K562 (cell line): ENCODE measurements around the gene MDN1. TPM values are rescaled to one million over a fixed set of nuclear protein-coding genes. Genes with fewer than 3 reads are reported as not detected.
A peak's percentile ranks its signal among the peaks of the same experiment; 100 is the strongest.

Source experiments
- ATAC-seq: fragments of 200-7000 bp; cut with Tn5 transposase; 3 replicates; pipeline ENCODE4 v1.9.1; 2020; ENCODE audit warnings: moderate library complexity
- BruUV-seq: library from RNA; stranded (reverse); fragments of 400-500 nt; replicated peaks from 2 replicates; lab custom pipeline; 2021; lab: Mats Ljungman, UMichigan
- CTCF ChIA-PET: fragments of 300-600 bp; formaldehyde crosslinking; extraction: SDS; loops from one replicate; lab custom pipeline; 2021; ENCODE audit warnings: low intra/inter-chr PET ratio; lab: Yijun Ruan, JAX
- POLR2A ChIA-PET: fragments of 300-600, 350-650 bp; sonication (Branson Sonifier 250); formaldehyde crosslinking; extraction: SDS; loops from one replicate; lab custom pipeline; 2021; ENCODE audit warnings: antibody characterized with exemption, inconsistent platforms; lab: Yijun Ruan, JAX
- DNase-seq, 4 experiments: peaks; one replicate each; pipeline versions ENCODE4 v3.0.0 to v3.0.0-alpha.2; 2011 to 2018; ENCODE audit warnings: low spot score in 3 of 4, mixed read lengths in 3 of 4; ENCODE audit errors: extremely low read depth in 1 of 4
- FAIRE-seq: peaks from 2 replicates; lab custom pipeline; 2011; peaks lifted over from hg19 to GRCh38; lab: Jason Lieb, UNC
- H2AFZ ChIP-seq: 2 replicates; pipeline ENCODE4 v1.6.0; 2011; ENCODE audit warnings: low read depth, low read length, control low read depth, inconsistent platforms
- H3K27ac ChIP-seq: fragments of 200-600 bp; 3 replicates; pipeline ENCODE4 v1.8.0; 2011; ENCODE audit warnings: low read depth, mild to moderate bottlenecking, control low read depth, inconsistent platforms, low read length, moderate library complexity, mixed read lengths; ENCODE audit errors: extremely low read depth
- H3K27me3 ChIP-seq, 2 experiments: fragments of 300-600 bp in 1 of 2; 2 replicates in 1 of 2; 3 replicates in 1 of 2; pipeline versions ENCODE4 v1.6.0 to v1.8.0; 2011; ENCODE audit warnings: inconsistent platforms in 2 of 2, low read length in 2 of 2, mild to moderate bottlenecking in 1 of 2, mixed read lengths in 1 of 2, moderate library complexity in 1 of 2; ENCODE audit not compliant: control insufficient read depth in 2 of 2, insufficient read depth in 2 of 2
- H3K36me3 ChIP-seq: fragments of 300-600 bp; 3 replicates; pipeline ENCODE4 v1.8.0; 2011; ENCODE audit warnings: mild to moderate bottlenecking, low read length, inconsistent platforms; ENCODE audit not compliant: control insufficient read depth, insufficient read depth
- H3K4me1 ChIP-seq, 2 experiments: fragments of 200-600 bp in 1 of 2; replicated peaks in 1 of 2; 2 replicates in 1 of 2; 3 replicates in 1 of 2; pipeline versions ENCODE4 v1.5.1 to v1.8.0; 2011; ENCODE audit warnings: inconsistent platforms in 2 of 2, low read length in 2 of 2, mild to moderate bottlenecking in 1 of 2, mixed read lengths in 1 of 2, moderate library complexity in 1 of 2; ENCODE audit not compliant: control insufficient read depth in 2 of 2, insufficient read depth in 2 of 2
- H3K4me2 ChIP-seq: 2 replicates; pipeline ENCODE4 v1.6.1; 2011; ENCODE audit warnings: low read length, control low read depth, inconsistent platforms, mixed read lengths; ENCODE audit not compliant: insufficient read depth
- H3K4me3 ChIP-seq: fragments of 200-600 bp; sonication (generic), shearing (Covaris generic); 2 replicates; pipeline ENCODE4 v1.5.1; 2016; ENCODE audit warnings: control low read depth, inconsistent platforms
- H3K79me2 ChIP-seq: fragments of 200-600 bp; 3 replicates; pipeline ENCODE4 v1.8.0; 2011; ENCODE audit warnings: low read length, inconsistent platforms; ENCODE audit not compliant: control insufficient read depth, insufficient read depth
- H3K9ac ChIP-seq, 2 experiments: 2 replicates each; pipeline versions ENCODE4 v1.6.0 to v1.6.1; 2011; ENCODE audit warnings: low read depth in 2 of 2, low read length in 2 of 2, control low read depth in 1 of 2, inconsistent platforms in 1 of 2, mild to moderate bottlenecking in 1 of 2, mixed read lengths in 1 of 2; ENCODE audit not compliant: insufficient read depth in 1 of 2
- H3K9me1 ChIP-seq: one replicate; pipeline ENCODE4 v1.6.0; 2011; ENCODE audit warnings: inconsistent platforms, mild to moderate bottlenecking, low read length, moderate library complexity; ENCODE audit not compliant: control insufficient read depth, insufficient read depth
- H3K9me3 ChIP-seq: replicated peaks from 2 replicates; pipeline ENCODE4 v1.5.1; 2011; ENCODE audit warnings: low read depth, low read length, inconsistent platforms; ENCODE audit not compliant: control insufficient read depth, insufficient read depth
- H4K20me1 ChIP-seq: replicated peaks from 2 replicates; pipeline ENCODE4 v1.6.1; 2011; ENCODE audit warnings: low read length, inconsistent platforms, mixed read lengths; ENCODE audit not compliant: control insufficient read depth, insufficient read depth
- CEBPG ChIP-seq, 3 experiments: fragments of 200-800 bp in 1 of 3; sonication (Bioruptor generic) in 1 of 3; sonication (generic) in 1 of 3; formaldehyde crosslinking in 1 of 3; IDR thresholded peaks in 2 of 3; conservative IDR thresholded peaks in 1 of 3; 2 replicates each; pipeline versions ENCODE4 v1.6.1 to v1.8.0; 2016 to 2022; ENCODE audit warnings: missing compliant biosample characterization in 2 of 3, missing genetic modification characterization in 2 of 3, mild to moderate bottlenecking in 1 of 3, missing genetic modification reagents in 1 of 3
- MYBL2 ChIP-seq, 2 experiments: fragments of 450-650 bp in 1 of 2; sonication (generic) in 1 of 2; formaldehyde crosslinking in 1 of 2; IDR thresholded peaks; 2 replicates each; pipeline versions ENCODE4 v1.6.1 to v1.8.1; 2017 to 2022; ENCODE audit warnings: borderline replicate concordance in 1 of 2, inconsistent platforms in 1 of 2, low read depth in 1 of 2, mild to moderate bottlenecking in 1 of 2, missing genetic modification reagents in 1 of 2, moderate library complexity in 1 of 2
- TOE1 ChIP-seq, 2 experiments: fragments of 450-650 bp in 1 of 2; sonication (generic) in 1 of 2; formaldehyde crosslinking in 1 of 2; IDR thresholded peaks; 2 replicates each; pipeline versions ENCODE4 v1.7.1 to v1.8.0; 2016 to 2022; ENCODE audit warnings: borderline replicate concordance in 2 of 2, mild to moderate bottlenecking in 2 of 2, antibody characterized with exemption in 1 of 2, inconsistent platforms in 1 of 2, low read depth in 1 of 2, missing genetic modification reagents in 1 of 2, moderate library complexity in 1 of 2
- WGBS: fragments of 100-300 bp; shearing (Covaris generic); methylation state at CpG from one replicate; pipeline ENCODE4 v1.1.6; 2016; ENCODE audit warnings: low coverage, mixed read lengths; ENCODE audit not compliant: insufficient coverage; ENCODE audit errors: missing lambda C conversion rate; 5-methylcytosine and 5-hydroxymethylcytosine counted together
- in situ Hi-C: fragments of 300-500 bp; cut with MboI; formaldehyde crosslinking; loops from 4 replicates; pipeline ENCODE4 v1.15.0; 2018; ENCODE audit warnings: inconsistent platforms, mixed read lengths
- intact Hi-C: fragments of 100-400 bp; cut with micrococcal nuclease; formaldehyde crosslinking; loops from 2 replicates; pipeline ENCODE4 v1.14.2; 2022
- polyA plus RNA-seq, 8 experiments: library from polyadenylated mRNA; depleted of rRNA in 4 of 8; stranded (reverse) in 5 of 8; unstranded in 3 of 8; fragments of >200 nt; fragmentation: Nextera tagmentation in 2 of 8; fragmentation: Illumina TruSeq in 1 of 8; extraction: Ambion mirVana in 2 of 8; extraction: Trizol in 1 of 8; gene quantifications; 2 replicates each; pipeline versions ENCODE4 v1.2.1 to v1.2.3, GENCODE V29; 2011 to 2014; ENCODE audit warnings: inconsistent platforms in 1 of 8, missing spikeins in 1 of 8
- total RNA-seq, 7 experiments: library from RNA; depleted of rRNA in 6 of 7; stranded (reverse); fragments of >200 nt in 6 of 7; fragmentation: Illumina TruSeq in 2 of 7; extraction: Trizol in 2 of 7; gene quantifications; 2 replicates each; pipeline versions ENCODE4 v1.2.1 to v1.2.3, GENCODE V29; 2011 to 2021; ENCODE audit warnings: low replicate concordance in 1 of 7

MDN1 gene
- total and polyA plus RNA-seq, 9 of the 15 experiments (the other 6 are each of a cell fraction or from before 2014, with no cell fraction given), result 25.6 to 93.6 (median 43.0) TPM

DNA sequence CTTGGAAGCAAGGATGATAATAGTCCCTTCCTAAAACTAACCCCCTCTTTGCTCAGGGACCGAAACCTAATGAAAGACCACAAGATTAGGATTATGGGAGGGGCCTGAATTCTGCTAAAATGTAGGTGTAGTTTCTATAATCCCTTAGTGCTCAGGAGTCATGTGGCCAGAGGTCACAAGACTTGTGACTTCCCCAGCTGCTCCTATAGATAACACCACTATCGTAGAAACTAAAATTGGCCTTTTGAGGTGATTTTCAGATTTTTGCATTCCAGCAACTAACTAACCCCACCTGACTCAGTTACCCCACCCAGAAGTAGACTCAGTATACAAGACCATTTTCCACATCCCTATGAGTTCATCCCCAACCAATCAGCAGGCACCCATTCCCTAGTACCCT is 42.1 kb downstream of the MDN1 start (continued):
- TF ChIP-seq TOE1 (IDR thresholded peaks at IDR 0.05; ENCODE audit: borderline replicate concordance) (peak; percentile 76; the same call in 1 of the 2 replicates), TOE1 (CRISPR knock-in tag; IDR thresholded peaks at IDR 0.05; ENCODE audit: borderline replicate concordance, low read depth) (no peak)
- TF ChIP-seq, all 486 proteins: peak for 32

DNA sequence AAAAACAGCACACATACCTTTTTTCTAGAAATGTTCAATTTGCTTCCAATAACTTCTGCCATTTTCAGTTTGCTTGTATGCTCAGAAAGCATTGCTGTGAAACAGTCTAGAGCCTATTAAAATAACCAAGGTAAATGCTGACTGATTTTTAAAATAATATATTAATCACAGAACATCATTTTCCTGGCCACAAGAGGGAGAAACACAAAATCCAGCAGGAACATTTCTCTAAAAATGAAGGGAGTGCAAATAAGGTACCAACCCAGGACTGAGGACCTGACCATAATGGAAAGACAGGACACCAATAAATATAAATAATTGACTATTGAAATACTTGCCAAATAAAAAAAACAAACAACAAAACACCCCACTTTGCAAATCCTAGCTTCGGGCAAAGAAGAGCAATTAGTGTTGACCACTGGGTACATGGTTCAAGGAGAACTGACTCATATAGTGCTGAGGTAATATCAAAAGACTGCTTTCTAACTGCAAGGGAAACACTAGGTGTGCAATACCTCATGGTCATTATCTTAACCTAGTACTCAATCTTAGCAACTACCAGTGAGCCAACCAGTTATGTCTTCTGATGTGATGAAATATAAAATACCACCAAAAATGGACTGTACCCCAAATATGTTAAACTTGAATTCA is 42.9 kb downstream of the MDN1 start:
- Histone ChIP-seq H3K4me2 (no peak overlapping the region), H2AFZ (no peak overlapping the region), H3K9me1 (no peaks in the 10 kb centered on the region), H3K9ac (no peak overlapping the region), H3K9me3 (no peaks in the 10 kb centered on the region), H3K27me3 (no peaks in the 10 kb centered on the region), H3K4me1 (no peaks in the 10 kb centered on the region), H4K20me1 (no peaks in the 10 kb centered on the region), H3K27ac (no peak overlapping the region), H3K79me2 (0 out of 3 replicates have a peak, but pooled peaks cover 2% of the 10 kb centered on the region), H3K4me3 (no peak overlapping the region), H3K36me3 (peaks cover 85% of the 10 kb centered on the region)
- ChIA-PET POLR2A (no interaction called here), CTCF (no interaction called here)
- no peak for FAIRE-seq
- in situ Hi-C loops (no loop called here), intact Hi-C loops (no loop called here)
- no TSS peak for BruUV-seq
- DNase-seq, result no peak
- no peak for TF ChIP-seq MYBL2 (IDR thresholded peaks at IDR 0.05; ENCODE audit: low read depth)
- no peak for TF ChIP-seq MYBL2 (CRISPR knock-in tag; IDR thresholded peaks at IDR 0.05; ENCODE audit: borderline replicate concordance)
- no peak for TF ChIP-seq CEBPG (CRISPR knock-in tag; IDR thresholded peaks at IDR 0.05)
- 0 out of 4 replicates have a peak, but pooled peaks of 1 of the 2 experiments have one; percentile 20 for TF ChIP-seq CEBPG (tag; conservative IDR thresholded peaks at IDR 0.05 in 1 of 2, IDR thresholded peaks at IDR 0.05 in 1 of 2)
- WGBS, result 80% methylated on average over 1 of the region's 1 CpG
- ATAC-seq, result no peak
